C4-2B (cell line): ENCODE data around the gene TMEM150A.

ENCODE experiments used
- CTCF ChIP-seq: fragments of 450-650 bp; conservative IDR thresholded peaks from 2 replicates; pipeline ENCODE4 v1.5.1; 2017; ENCODE audit warnings: mild to moderate bottlenecking
- ZFX ChIP-seq: fragments of 450-650 bp; IDR thresholded peaks from 2 replicates; pipeline ENCODE4 v1.6.1; 2017

- TF ChIP-seq CTCF (no peak), ZFX (no peak)
These were observed 14.3 kb downstream of the TMEM150A start for GRCh38 chr2:85588236-85588635.
